PFSK-1 (cell line): Measurements from ENCODE around the gene PPARGC1A.

Source experiments
- FOXP2 ChIP-seq: optimal IDR thresholded peaks from 2 replicates; pipeline ENCODE3; 2011; ENCODE audit warnings: borderline replicate concordance, control low read depth, inconsistent platforms; ENCODE audit not compliant: insufficient read depth; ENCODE audit errors: extremely low read length, extremely low read depth
- POLR2AphosphoS5 ChIP-seq: IDR thresholded peaks from 2 replicates; pipeline ENCODE4 v1.6.1; 2012; ENCODE audit warnings: low read depth, mild to moderate bottlenecking, control low read depth, low read length, moderate library complexity
- SIN3A ChIP-seq: IDR thresholded peaks from 2 replicates; pipeline ENCODE4 v1.6.1; 2012; ENCODE audit warnings: mild to moderate bottlenecking, low read length, moderate library complexity, borderline replicate concordance; ENCODE audit not compliant: insufficient read depth
- TAF1 ChIP-seq: IDR thresholded peaks from 2 replicates; pipeline ENCODE4 v1.6.1; 2012; ENCODE audit warnings: low read length, control low read depth, borderline replicate concordance; ENCODE audit not compliant: insufficient read depth
- TF ChIP-seq, protein P1 (sequence below), 2 experiments: IDR thresholded peaks; 2 replicates each; pipeline versions ENCODE4 v1.6.1 to v1.8.0; 2011 to 2012; ENCODE audit warnings: low read depth in 2 of 2, low read length in 2 of 2, control low read depth in 1 of 2, inconsistent platforms in 1 of 2, mild to moderate bottlenecking in 1 of 2, moderate library complexity in 1 of 2; ENCODE audit not compliant: insufficient read depth in 1 of 2

DNA sequence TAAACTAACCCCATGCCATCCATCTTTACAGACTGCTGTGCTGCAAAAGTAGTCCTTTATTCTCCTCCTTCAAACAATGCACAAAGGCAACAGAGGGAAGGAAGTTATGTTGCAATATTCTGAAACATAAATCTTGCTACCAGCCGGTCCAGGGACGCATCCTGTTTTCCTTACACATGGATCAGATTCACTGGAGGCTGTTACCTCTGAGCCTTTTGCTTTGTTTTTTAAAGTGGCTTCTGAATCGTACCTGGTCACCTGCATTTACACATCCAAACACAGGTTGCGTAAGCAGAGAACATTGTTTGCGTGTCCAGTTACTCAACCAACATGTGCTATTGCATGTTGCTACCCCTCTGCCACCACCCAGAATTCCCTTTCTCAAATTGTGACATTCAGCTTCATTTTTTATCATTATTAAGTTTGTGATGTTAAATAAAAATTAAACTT lies 8.8 kb downstream of the PPARGC1A start:
- TF ChIP-seq TAF1 (no peak), POLR2AphosphoS5 (no peak), SIN3A (no peak), FOXP2 (no peak)
- TF ChIP-seq, protein P1, sequence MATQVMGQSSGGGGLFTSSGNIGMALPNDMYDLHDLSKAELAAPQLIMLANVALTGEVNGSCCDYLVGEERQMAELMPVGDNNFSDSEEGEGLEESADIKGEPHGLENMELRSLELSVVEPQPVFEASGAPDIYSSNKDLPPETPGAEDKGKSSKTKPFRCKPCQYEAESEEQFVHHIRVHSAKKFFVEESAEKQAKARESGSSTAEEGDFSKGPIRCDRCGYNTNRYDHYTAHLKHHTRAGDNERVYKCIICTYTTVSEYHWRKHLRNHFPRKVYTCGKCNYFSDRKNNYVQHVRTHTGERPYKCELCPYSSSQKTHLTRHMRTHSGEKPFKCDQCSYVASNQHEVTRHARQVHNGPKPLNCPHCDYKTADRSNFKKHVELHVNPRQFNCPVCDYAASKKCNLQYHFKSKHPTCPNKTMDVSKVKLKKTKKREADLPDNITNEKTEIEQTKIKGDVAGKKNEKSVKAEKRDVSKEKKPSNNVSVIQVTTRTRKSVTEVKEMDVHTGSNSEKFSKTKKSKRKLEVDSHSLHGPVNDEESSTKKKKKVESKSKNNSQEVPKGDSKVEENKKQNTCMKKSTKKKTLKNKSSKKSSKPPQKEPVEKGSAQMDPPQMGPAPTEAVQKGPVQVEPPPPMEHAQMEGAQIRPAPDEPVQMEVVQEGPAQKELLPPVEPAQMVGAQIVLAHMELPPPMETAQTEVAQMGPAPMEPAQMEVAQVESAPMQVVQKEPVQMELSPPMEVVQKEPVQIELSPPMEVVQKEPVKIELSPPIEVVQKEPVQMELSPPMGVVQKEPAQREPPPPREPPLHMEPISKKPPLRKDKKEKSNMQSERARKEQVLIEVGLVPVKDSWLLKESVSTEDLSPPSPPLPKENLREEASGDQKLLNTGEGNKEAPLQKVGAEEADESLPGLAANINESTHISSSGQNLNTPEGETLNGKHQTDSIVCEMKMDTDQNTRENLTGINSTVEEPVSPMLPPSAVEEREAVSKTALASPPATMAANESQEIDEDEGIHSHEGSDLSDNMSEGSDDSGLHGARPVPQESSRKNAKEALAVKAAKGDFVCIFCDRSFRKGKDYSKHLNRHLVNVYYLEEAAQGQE (IDR thresholded peaks at IDR 0.05; ENCODE audit: insufficient read depth in 1 of 2, low read depth in 2 of 2, low read length in 2 of 2): no peak
